Suprapubic skin (tissue), 4 donors: Measurements from ENCODE around the gene MYL5.

Source experiments
- EP300 ChIP-seq: sonication (generic); formaldehyde crosslinking; IDR thresholded peaks from one replicate; pipeline ENCODE4 v1.6.1; 2017; ENCODE audit warnings: antibody characterized with exemption
- POLR2AphosphoS5 ChIP-seq, 3 donors: sonication (generic); formaldehyde crosslinking; IDR thresholded peaks; one replicate each; pipeline ENCODE4 v1.6.1; 2017; ENCODE audit warnings: antibody characterized with exemption in 3 of 3
- TF ChIP-seq, protein P1 (sequence below), 2 donors: fragments of 200-600 bp in 1 of 2; fragments of 450-650 bp in 1 of 2; sonication (generic) in 1 of 2; IDR thresholded peaks; one replicate each; pipeline ENCODE4 v1.5.1; 2016 to 2019; ENCODE audit warnings: antibody characterized with exemption in 2 of 2, mild to moderate bottlenecking in 1 of 2, moderate library complexity in 1 of 2

DNA sequence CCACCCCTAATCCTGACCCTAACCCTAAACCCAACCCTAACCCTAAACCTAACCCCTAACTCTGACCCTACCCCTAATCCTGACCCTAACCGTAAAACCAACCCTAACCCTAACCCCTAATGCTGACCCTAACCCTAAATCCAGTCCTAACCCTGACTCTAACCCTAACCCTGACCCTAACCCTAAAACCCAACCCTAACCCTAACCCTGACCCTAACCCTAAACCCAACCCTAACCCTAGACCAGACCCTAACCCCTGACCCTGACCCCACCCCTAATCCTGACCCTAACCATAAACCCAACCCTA, 30.6 kb downstream of the MYL5 start:
- TF ChIP-seq, protein P1, sequence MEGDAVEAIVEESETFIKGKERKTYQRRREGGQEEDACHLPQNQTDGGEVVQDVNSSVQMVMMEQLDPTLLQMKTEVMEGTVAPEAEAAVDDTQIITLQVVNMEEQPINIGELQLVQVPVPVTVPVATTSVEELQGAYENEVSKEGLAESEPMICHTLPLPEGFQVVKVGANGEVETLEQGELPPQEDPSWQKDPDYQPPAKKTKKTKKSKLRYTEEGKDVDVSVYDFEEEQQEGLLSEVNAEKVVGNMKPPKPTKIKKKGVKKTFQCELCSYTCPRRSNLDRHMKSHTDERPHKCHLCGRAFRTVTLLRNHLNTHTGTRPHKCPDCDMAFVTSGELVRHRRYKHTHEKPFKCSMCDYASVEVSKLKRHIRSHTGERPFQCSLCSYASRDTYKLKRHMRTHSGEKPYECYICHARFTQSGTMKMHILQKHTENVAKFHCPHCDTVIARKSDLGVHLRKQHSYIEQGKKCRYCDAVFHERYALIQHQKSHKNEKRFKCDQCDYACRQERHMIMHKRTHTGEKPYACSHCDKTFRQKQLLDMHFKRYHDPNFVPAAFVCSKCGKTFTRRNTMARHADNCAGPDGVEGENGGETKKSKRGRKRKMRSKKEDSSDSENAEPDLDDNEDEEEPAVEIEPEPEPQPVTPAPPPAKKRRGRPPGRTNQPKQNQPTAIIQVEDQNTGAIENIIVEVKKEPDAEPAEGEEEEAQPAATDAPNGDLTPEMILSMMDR (IDR thresholded peaks at IDR 0.05) = no peak
- TF ChIP-seq EP300 = no peak
- TF ChIP-seq POLR2AphosphoS5 (IDR thresholded peaks at IDR 0.05) = no peak
